ENCODE measurements around the gene ADCY2. TPM values are rescaled to one million over a fixed set of nuclear protein-coding genes. Genes with fewer than 3 reads are reported as not detected.

ADCY2 gene
- total and polyA plus RNA-seq, 2 of the 13 experiments (the other 11 are each of a cell fraction or from before 2014, with no cell fraction given) = not detected

DNA sequence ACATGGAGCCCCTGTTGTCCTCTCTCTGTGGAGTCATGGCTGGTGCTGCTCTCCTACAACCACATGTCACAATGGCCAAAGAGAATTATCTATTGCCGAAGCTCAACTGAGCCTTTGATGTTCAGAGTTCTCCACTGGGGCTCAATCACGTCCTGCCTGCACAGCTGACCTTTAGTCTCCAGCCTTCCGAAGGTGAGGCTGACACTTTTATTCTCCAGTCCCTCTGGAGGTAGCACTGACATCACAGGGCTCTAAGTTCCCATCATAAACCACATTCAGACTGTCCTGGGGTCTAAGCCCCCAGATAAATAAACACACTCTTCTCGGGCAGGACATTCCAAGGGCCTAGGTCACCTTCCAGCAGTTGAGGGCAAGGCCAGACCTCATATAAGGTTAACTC, 23.4 kb downstream of the ADCY2 start (continued):
- TF ChIP-seq RNF219 (CRISPR knock-in tag; IDR thresholded peaks at IDR 0.05) (no peak), HNF1A (IDR thresholded peaks at IDR 0.05; ENCODE audit: low read depth) (no peak), HNF1A (CRISPR knock-in tag; IDR thresholded peaks at IDR 0.05; ENCODE audit: borderline replicate concordance) (no peak), SKI (IDR thresholded peaks at IDR 0.05; ENCODE audit: partially characterized antibody) (no peak), EZH2 (conservative IDR thresholded peaks at IDR 0.05; ENCODE audit: low read depth, low read length) (no peak), MED13 (CRISPR knock-in tag; IDR thresholded peaks at IDR 0.05) (no peak), TBL1XR1 (IDR thresholded peaks at IDR 0.05; ENCODE audit: borderline replicate concordance, low read length, partially characterized antibody) (no peak), ZNF460 (CRISPR knock-in tag; IDR thresholded peaks at IDR 0.05; ENCODE audit: borderline replicate concordance) (no peak), ZSCAN9 (CRISPR knock-in tag; IDR thresholded peaks at IDR 0.05; ENCODE audit: borderline replicate concordance) (no peak), JUND (CRISPR knock-in tag; IDR thresholded peaks at IDR 0.05) (no peak)
- TF ChIP-seq, protein P1, sequence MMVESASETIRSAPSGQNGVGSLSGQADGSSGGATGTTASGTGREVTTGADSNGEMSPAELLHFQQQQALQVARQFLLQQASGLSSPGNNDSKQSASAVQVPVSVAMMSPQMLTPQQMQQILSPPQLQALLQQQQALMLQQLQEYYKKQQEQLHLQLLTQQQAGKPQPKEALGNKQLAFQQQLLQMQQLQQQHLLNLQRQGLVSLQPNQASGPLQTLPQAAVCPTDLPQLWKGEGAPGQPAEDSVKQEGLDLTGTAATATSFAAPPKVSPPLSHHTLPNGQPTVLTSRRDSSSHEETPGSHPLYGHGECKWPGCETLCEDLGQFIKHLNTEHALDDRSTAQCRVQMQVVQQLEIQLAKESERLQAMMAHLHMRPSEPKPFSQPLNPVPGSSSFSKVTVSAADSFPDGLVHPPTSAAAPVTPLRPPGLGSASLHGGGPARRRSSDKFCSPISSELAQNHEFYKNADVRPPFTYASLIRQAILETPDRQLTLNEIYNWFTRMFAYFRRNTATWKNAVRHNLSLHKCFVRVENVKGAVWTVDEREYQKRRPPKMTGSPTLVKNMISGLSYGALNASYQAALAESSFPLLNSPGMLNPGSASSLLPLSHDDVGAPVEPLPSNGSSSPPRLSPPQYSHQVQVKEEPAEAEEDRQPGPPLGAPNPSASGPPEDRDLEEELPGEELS (CRISPR knock-in tag; IDR thresholded peaks at IDR 0.05) = no peak
